T-helper 17 cell (primary cell): Measurements from ENCODE around the gene USP2. TPM values are rescaled to one million over a fixed set of nuclear protein-coding genes. Genes with fewer than 3 reads are reported as not detected.

ENCODE experiments used
- ATAC-seq: fragments of 150-1000 bp; cut with Tn5 transposase; 2 replicates; pipeline ENCODE4 v1.10.0; 2021; ENCODE audit warnings: mild to moderate bottlenecking, moderate library complexity
- DNase-seq, 3 donors: peaks; one replicate each; pipeline versions ENCODE4 v3.0.0 to v3.0.0-alpha.2; 2020 to 2021
- H3K9me3 ChIP-seq: one replicate; pipeline ENCODE4 v1.7.0; 2013; ENCODE audit warnings: low read length, mild to moderate bottlenecking; ENCODE audit not compliant: control insufficient read depth, poor library complexity, severe bottlenecking
- H3K27ac Mint-ChIP-seq: one replicate; pipeline ENCODE4 v1.8.0; 2022; ENCODE audit warnings: mild to moderate bottlenecking, moderate library complexity, mixed read lengths
- H3K27me3 Mint-ChIP-seq: one replicate; pipeline ENCODE4 v1.8.0; 2022; ENCODE audit warnings: mixed read lengths
- H3K36me3 Mint-ChIP-seq: one replicate; pipeline ENCODE4 v1.8.0; 2022; ENCODE audit warnings: low read depth, mixed read lengths
- H3K4me1 Mint-ChIP-seq: one replicate; pipeline ENCODE4 v1.8.0; 2022; ENCODE audit warnings: mild to moderate bottlenecking, mixed read lengths
- H3K4me3 Mint-ChIP-seq: one replicate; pipeline ENCODE4 v1.8.0; 2022; ENCODE audit warnings: mild to moderate bottlenecking, moderate library complexity, mixed read lengths
- total RNA-seq, 4 donors: library from RNA in 2 of 4; stranded (reverse) in 2 of 4; gene quantifications; one replicate each; pipeline ENCODE4 v1.2.3 and lab custom pipeline; 2022 to 2026

USP2 gene
- total RNA-seq, 2 donors from 2014 or later, result 1.7 to 5.2 TPM

DNA sequence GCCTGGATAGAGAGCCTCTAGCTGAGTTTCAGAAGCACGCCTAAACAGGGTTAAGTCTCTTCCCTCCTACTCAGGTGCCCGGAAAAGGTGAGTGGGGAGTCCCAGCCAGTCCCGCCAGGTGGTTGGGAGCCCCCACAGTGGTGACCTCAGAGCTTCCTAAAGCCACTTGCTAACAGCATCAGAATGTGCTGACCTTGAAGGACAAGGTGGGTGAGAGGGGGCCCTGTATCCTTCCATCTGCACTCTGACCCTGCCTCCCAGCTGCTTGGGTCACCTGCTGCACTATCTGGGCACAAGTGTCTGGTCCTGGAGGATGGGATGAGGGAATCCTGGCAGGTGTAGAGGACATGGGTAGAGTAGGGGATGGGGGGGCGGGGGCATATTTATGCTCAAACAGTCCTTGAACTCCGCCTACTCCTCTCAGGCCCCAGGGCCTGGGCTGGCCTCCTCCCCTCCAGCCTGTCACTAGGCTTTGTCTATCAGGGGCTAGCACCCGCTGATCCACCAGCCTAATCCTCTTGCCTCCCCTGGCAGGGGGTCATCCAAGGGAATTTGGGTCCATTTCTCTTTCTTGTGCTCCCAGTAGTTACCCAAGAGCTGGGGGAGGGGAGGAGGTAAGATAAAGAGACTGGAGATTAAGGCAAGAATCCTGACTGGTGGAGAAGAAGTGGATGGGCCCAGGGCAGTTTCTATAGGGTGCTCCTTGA is 3.4 kb downstream of the USP2 start:
- Mint-ChIP-seq H3K27me3 (peaks cover 5% of the 10 kb centered on the region), H3K36me3 (no peaks in the 10 kb centered on the region), H3K27ac (peak overlapping the region; percentile 21), H3K4me1 (peaks cover 11% of the 10 kb centered on the region), H3K4me3 (no peak overlapping the region)
- no peak for DNase-seq
- H3K9me3 ChIP-seq, result no peaks in the 10 kb centered on the region
- ATAC-seq, result no peak

DNA sequence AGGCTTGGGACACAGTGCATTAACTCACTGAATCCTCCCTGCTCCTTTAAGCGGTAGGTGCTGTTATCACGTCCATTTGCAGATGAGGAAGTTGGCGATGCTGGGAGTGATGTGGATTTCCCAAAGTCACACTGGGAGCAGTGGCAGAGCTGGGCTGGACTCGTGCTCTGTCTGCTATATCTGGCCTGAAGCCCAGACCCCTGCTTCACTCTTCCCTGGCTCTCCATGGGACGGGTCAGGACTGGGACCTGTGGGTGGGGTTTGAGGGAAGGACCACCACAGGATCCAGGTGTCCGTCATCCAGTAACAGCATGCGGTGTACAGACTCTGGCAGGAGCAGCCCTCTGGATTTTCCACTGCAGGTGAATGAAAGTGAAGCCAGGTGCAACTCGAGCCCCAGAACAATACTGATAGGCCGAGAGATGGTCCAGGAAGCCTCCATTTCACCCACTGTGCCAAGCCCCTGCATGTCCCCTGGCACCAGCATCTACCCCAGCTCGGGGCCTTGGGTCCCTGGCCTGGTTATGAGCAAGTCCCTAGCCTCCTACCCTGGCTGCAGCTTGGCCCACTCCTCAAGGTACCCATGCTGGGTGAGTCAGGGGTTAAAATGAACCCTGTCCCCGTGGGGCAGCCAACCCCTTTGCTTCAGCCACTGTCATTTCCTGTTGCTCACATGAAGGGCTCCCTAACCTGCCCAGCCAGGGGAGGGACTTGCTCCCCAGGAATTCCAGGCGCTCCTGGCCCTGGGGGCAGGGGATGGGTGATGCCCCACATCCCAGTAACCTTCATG is 4.2 kb downstream of the USP2 start:
- Mint-ChIP-seq H3K4me3 (no peak overlapping the region), H3K27ac (no peak overlapping the region)
- no peak for DNase-seq

DNA sequence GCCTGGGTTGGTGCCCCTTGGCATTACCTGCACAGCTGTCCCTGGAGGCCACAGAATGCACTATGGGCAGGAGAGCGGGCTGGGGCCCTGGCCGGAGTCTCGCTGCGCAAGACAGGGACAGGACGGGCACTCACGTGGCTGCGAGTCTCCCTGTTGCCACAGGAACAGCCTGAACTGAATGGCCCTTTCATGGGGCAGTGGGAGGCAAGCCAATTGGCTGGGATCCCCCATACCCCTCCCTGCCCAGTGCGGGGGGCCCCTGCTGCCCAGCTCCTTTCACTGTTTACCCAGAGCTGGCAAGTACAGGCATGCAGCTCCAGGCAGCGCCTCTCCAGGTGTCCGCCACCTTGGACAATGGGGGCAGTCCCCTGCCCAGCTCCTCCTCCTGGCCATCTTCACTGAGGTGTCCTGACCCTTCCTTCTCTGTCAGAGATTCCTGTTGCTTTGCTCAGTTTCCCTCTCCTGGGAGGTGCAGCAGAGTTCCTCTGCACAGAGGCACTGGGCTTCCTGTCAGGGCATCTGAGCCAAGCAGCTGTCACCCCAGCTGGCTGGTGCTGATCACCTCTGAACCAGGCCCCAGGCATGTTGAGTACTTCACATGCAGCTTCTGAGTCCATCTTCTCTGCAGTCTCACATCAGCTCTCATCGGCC is 5.2 kb downstream of the USP2 start:
- no peaks in the 10 kb centered on the region for H3K9me3 ChIP-seq
- ATAC-seq (no peak), DNase-seq (no peak)
- H3K36me3 Mint-ChIP-seq, result no peaks in the 10 kb centered on the region
- peaks cover 8% of the 10 kb centered on the region for H3K4me1 Mint-ChIP-seq
- no peak overlapping the region for H3K4me3 Mint-ChIP-seq
- H3K27me3 Mint-ChIP-seq, result peaks cover 12% of the 10 kb centered on the region
- H3K27ac Mint-ChIP-seq, result peak overlapping the region; percentile 61

More for the DNA sequence above, 4.2 kb downstream of the USP2 start:
- no peak for ATAC-seq
- H3K9me3 ChIP-seq, result no peaks in the 10 kb centered on the region
- H3K36me3 Mint-ChIP-seq, result no peaks in the 10 kb centered on the region
- H3K27me3 Mint-ChIP-seq, result peaks cover 5% of the 10 kb centered on the region
- H3K4me1 Mint-ChIP-seq, result peaks cover 11% of the 10 kb centered on the region

DNA sequence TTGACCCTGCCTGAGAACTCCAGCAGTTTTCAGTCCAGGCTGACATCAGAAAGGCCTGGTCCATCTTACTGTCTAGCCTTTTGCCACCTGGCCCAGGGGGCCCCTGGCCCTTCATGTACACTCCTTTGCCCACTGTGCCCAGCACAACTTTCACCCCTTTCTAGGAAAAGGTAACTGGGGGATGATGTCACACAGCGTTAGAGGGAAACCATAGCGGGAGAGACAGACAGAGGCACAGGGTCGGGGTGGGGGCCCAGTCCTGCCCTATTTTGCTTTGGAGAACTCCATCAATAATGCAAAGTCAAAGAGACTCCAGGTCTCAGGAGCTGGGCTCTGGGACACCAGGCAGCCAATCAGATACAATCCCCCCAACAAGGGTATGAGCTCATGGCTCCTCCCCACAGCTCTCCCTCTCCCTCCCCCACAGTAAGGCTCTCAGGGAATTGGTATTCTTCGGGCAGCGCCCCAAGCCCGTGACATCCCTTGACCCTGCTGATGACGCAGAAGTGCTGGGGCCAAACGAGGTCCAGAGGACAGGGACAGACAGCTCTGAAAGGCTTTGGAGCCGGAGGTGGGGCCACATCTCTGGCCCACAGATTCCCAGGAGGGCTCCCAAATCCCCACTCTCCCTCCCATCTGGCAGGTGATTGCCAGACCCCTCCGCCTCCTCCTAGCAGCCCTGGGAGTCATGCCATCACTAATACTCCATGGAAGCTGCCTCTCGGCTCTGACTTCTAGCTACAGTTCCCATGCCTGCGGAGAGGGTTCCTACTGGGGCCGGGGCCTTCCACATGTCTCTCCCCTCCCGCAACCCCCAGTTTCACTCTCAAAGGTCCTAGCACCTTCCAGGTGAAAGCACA is 5.9 kb downstream of the USP2 start:
- Mint-ChIP-seq H3K4me1 (peaks cover 5% of the 10 kb centered on the region), H3K27ac (peak overlapping the region; percentile 61), H3K27me3 (peaks cover 15% of the 10 kb centered on the region), H3K36me3 (no peaks in the 10 kb centered on the region), H3K4me3 (no peak overlapping the region)
- ATAC-seq (no peak), DNase-seq (no peak)
- H3K9me3 ChIP-seq, result no peaks in the 10 kb centered on the region

DNA sequence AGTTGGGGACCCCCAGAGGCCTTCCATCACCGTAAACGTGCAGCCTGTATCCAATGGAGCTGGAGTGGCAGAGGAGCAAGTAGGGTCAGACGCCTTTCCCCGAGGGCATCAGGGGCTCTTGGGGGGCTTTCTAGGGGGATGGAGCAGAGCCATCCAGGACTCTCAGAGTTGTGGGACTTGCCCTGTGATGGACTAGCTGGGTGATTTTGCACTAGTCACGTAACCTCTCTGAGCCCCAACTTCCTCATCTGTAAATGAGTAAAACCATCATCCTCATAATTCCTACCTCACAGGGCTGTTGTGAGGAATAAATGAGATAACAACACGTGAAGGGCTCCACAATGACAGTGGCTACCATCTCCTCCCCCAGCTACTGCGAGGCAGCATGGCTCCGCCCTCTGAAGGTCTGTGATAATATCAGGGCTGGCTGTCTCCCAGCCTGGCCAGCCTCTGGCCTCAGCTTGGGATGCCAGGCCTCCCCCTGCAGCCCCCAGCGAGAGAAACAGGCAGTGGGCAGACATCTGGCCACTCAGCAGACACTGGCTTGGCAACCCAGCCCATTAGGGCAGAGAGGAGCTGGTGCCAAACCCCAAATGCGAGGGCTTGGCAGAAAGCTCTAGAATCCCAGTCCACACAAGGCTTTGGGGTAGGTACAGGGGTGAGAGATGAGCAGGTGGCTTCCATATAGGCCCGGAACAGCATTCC is 6.7 kb downstream of the USP2 start:
- H3K27ac Mint-ChIP-seq, result no peak overlapping the region
- DNase-seq (no peak), ATAC-seq (no peak)
- no peaks in the 10 kb centered on the region for H3K9me3 ChIP-seq
- no peaks in the 10 kb centered on the region for H3K36me3 Mint-ChIP-seq
- H3K4me3 Mint-ChIP-seq, result no peak overlapping the region
- H3K4me1 Mint-ChIP-seq, result peaks cover 10% of the 10 kb centered on the region
- peaks cover 20% of the 10 kb centered on the region for H3K27me3 Mint-ChIP-seq

DNA sequence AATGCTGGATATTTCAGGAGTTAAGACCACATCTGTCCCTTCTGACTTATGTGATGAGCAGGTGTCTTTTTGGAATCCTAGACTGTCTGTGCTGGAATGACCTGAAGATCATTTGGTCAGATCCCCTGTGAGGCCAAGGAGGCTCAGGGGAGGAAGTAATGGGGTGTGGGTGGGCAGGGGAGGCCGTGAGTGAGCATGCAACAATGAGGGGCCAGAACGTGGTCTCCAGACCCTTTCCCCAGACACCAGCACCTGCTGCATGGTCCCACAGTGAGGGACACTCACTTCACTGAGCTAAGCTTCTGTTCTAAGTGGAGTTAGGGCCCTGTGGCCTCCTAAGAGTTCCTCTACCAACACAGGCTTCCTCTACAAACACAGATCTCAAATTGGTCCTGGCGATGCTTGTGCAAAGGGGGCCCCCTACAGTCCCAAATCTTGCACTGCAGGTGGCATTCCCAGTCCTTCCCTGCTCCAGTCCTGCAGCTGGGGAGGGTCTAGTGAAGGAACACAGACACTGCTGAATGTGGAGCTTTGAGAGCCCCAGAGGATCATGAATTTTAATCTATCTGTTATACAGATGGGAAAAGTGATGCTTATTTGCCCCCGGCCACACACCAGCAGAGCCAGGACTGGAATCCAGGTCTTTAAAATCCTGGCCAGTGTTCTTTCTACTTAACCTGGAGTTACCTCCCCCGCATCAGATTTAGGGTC is 7.4 kb downstream of the USP2 start:
- no peaks in the 10 kb centered on the region for H3K9me3 ChIP-seq
- no peak overlapping the region for H3K27ac Mint-ChIP-seq
- no peaks in the 10 kb centered on the region for H3K36me3 Mint-ChIP-seq
- no peak overlapping the region for H3K4me3 Mint-ChIP-seq
- DNase-seq (no peak), ATAC-seq (no peak)
- H3K4me1 Mint-ChIP-seq, result peaks cover 10% of the 10 kb centered on the region
- peaks cover 25% of the 10 kb centered on the region for H3K27me3 Mint-ChIP-seq

DNA sequence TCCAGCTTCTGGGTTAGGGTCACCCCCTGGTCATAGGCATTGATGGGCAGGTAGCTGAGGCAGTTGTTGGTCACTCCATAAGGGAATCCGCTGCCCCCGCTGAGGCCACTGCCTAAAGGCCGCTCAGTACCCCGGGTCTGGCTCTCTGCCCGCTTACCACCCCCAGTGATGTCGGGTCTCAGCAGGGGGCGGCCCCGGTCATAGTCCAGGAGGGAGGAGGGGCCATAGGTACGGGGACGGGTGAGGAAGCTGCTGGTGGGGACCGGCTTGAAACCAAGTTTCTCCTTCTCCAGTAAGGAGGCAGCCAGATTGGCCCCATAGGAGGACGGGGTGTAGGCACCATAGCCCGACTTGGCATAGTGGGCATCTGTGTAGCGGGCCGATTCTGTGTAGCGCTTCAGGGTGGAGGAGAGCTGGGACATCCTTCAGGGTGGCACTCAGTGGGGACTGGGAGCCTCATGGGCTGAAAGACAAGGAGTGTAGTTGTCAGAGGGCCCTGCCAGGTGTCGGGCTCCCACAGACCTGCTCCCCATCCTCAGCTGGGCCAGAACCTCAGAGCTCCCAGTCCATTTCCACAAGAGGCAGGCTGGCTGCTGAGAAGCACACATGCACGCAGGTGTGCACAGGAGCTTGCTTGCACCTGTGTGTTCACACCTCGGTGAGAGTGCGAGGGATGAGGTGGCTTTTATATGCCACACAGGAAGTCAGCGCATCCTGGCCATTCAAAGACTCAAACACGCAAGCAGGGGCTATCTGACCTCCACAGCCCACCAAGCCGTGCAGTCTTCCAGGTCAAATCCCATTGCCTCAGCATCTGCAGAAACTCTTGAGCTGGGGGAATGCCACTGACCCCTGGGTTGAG is 8.2 kb downstream of the USP2 start:
- Mint-ChIP-seq H3K27ac (no peak overlapping the region), H3K4me3 (no peak overlapping the region), H3K27me3 (peaks cover 24% of the 10 kb centered on the region), H3K36me3 (no peaks in the 10 kb centered on the region), H3K4me1 (peaks cover 10% of the 10 kb centered on the region)
- ATAC-seq (no peak), DNase-seq (no peak)
- H3K9me3 ChIP-seq, result no peaks in the 10 kb centered on the region

DNA sequence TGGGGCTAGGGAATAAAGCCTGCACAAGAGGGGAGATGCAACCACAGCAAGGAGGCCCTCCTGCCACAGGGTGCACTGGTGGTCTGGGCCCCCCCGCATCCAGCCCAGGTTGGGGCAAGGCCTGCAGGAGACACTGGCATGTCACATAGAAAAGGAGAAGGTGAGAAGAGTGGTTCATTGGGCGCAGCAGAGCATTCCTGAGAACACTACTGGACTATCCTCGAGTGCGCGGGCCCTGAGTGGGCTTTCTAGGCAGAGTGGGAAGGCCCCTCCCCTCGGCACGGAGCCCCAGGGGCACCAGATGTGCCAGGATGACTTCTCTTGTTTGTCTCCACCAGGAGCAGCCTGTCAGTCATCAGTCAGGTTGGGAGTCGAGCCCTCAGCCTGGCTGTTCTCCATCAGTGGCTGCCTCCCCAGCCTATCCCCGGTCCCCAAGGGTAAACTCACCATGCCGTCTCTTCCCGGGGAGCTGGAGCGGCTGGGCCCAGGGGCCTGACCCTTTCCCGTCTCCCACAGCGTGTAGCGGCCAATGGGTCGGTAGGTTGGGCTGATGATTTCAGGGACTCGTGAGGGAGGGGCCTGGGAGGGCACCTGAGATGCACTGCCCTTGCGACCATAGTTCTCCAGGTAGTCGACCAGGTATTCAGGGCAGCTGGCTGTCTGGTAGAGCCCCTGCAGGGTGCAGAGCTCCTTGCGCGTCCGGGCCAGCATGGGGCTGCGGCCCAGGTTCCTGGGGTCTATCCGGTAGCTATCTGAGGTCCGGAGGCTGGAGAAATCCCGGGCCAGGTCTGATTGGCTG is 9.0 kb downstream of the USP2 start:
- no peaks in the 10 kb centered on the region for H3K36me3 Mint-ChIP-seq
- H3K27me3 Mint-ChIP-seq, result peaks cover 32% of the 10 kb centered on the region
- DNase-seq (no peak), ATAC-seq (no peak)
- no peak overlapping the region for H3K27ac Mint-ChIP-seq
- H3K9me3 ChIP-seq, result no peaks in the 10 kb centered on the region
- peaks cover 10% of the 10 kb centered on the region for H3K4me1 Mint-ChIP-seq
- no peak overlapping the region for H3K4me3 Mint-ChIP-seq

DNA sequence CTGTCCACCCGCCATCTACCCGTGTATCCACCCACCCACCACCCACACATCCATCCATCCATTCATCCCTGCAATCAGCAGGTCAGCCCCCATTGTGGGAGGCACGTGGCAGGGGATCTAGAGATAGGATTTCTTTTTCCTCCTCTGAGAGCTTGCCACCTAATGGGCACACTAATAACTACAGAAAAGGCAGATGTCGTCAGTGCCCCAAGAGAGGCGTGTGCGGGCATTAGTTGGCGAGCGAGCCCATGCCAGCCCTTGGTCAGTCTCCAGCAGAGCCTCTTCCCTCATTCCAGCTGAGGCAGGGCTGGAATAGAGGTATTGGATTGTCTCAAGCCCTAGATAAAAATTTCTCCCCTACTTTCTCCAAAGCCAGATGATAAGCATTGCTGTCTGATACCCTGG is 9.7 kb downstream of the USP2 start:
- Mint-ChIP-seq H3K27me3 (peaks cover 39% of the 10 kb centered on the region), H3K4me3 (no peak overlapping the region), H3K36me3 (no peaks in the 10 kb centered on the region), H3K27ac (no peak overlapping the region), H3K4me1 (peaks cover 10% of the 10 kb centered on the region)
- DNase-seq (no peak), ATAC-seq (no peak)
- no peaks in the 10 kb centered on the region for H3K9me3 ChIP-seq

DNA sequence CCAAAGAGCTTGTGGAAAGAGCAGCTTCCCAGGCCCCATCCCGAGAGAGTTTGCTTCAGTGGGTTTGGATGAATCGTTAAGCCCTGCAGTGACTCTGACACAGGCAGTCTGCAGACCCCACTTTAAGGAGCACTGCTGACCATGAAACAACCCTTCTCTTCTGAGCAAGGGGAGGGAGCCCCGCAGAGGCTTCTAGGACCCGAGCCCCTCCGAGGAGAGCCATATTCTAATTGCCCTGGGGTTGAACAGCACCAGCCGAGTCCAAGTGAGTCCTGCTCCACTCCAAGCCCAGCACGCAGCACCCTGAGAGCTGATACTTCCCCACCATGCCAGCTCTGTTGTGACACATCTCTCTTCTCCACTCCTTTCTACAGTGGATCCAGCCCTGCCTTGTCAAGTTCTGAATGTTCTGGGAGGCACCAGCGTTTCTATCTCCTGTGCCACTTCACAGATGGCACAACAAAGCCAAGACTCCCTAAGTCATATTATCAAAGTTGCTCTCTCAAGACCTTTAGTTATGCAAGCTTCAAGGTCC is 10.4 kb downstream of the USP2 start:
- H3K4me1 Mint-ChIP-seq, result peaks cover 10% of the 10 kb centered on the region
- ATAC-seq, result no peak

More for the DNA sequence above, 10.4 kb downstream of the USP2 start:
- peaks cover 45% of the 10 kb centered on the region for H3K27me3 Mint-ChIP-seq
- no peak overlapping the region for H3K4me3 Mint-ChIP-seq
- no peak overlapping the region for H3K27ac Mint-ChIP-seq
- DNase-seq, result no peak
- H3K9me3 ChIP-seq, result no peaks in the 10 kb centered on the region
- no peaks in the 10 kb centered on the region for H3K36me3 Mint-ChIP-seq
